ENCODE measurements around the gene CELSR1.

The CELSR1 gene

GRCh38 chr22:46453829-46454503 is 83.5 kb downstream of the CELSR1 start:
- no peak overlapping the region for H3K4me3 ChIP-seq (ENCODE audit: low read depth in 1 of 2, low read length in 1 of 2)
- no peak overlapping the region for H3K27ac ChIP-seq
- no peak for TF ChIP-seq CTCF (IDR thresholded peaks at IDR 0.05)
- H3K27me3 ChIP-seq, result no peaks in the 10 kb centered on the region
- H3K9me3 ChIP-seq, result no peaks in the 10 kb centered on the region
- H3K4me1 ChIP-seq (ENCODE audit: control insufficient read depth in 1 of 2, insufficient read depth in 1 of 2, low read depth in 1 of 2, low read length in 1 of 2), result no peaks in the 10 kb centered on the region
- H3K36me3 ChIP-seq, result no peaks in the 10 kb centered on the region

- Histone ChIP-seq H3K4me3 (ENCODE audit: low read depth in 1 of 2, low read length in 1 of 2) (no peak overlapping the region), H3K4me1 (ENCODE audit: control insufficient read depth in 1 of 2, insufficient read depth in 1 of 2, low read depth in 1 of 2, low read length in 1 of 2) (no peaks in the 10 kb centered on the region), H3K9me3 (no peaks in the 10 kb centered on the region), H3K27me3 (no peaks in the 10 kb centered on the region), H3K36me3 (no peaks in the 10 kb centered on the region), H3K27ac (no peak overlapping the region)
- TF ChIP-seq CTCF (IDR thresholded peaks at IDR 0.05), result no peak
Observed at GRCh38 chr22:46453006-46453828, 84.2 kb downstream of the CELSR1 start.

GRCh38 chr22:46452195-46453005 is 85.0 kb downstream of the CELSR1 start:
- no peak for TF ChIP-seq CTCF (IDR thresholded peaks at IDR 0.05)
- no peaks in the 10 kb centered on the region for H3K27me3 ChIP-seq
- H3K36me3 ChIP-seq, result no peaks in the 10 kb centered on the region
- no peak overlapping the region for H3K4me3 ChIP-seq (ENCODE audit: low read depth in 1 of 2, low read length in 1 of 2)
- H3K27ac ChIP-seq, result no peak overlapping the region
- H3K4me1 ChIP-seq (ENCODE audit: control insufficient read depth in 1 of 2, insufficient read depth in 1 of 2, low read depth in 1 of 2, low read length in 1 of 2), result no peaks in the 10 kb centered on the region
- no peaks in the 10 kb centered on the region for H3K9me3 ChIP-seq

- Histone ChIP-seq H3K36me3 (no peaks in the 10 kb centered on the region), H3K27me3 (no peaks in the 10 kb centered on the region), H3K4me3 (ENCODE audit: low read depth in 1 of 2, low read length in 1 of 2) (no peak overlapping the region), H3K4me1 (ENCODE audit: control insufficient read depth in 1 of 2, insufficient read depth in 1 of 2, low read depth in 1 of 2, low read length in 1 of 2) (no peaks in the 10 kb centered on the region), H3K9me3 (no peaks in the 10 kb centered on the region), H3K27ac (no peak overlapping the region)
- TF ChIP-seq CTCF (IDR thresholded peaks at IDR 0.05), result no peak
Observed at GRCh38 chr22:46451741-46452140, 85.7 kb downstream of the CELSR1 start.

- Histone ChIP-seq H3K36me3 (no peaks in the 10 kb centered on the region), H3K9me3 (no peaks in the 10 kb centered on the region), H3K27ac (no peak overlapping the region), H3K4me1 (ENCODE audit: control insufficient read depth in 1 of 2, insufficient read depth in 1 of 2, low read depth in 1 of 2, low read length in 1 of 2) (no peaks in the 10 kb centered on the region), H3K27me3 (no peaks in the 10 kb centered on the region), H3K4me3 (ENCODE audit: low read depth in 1 of 2, low read length in 1 of 2) (no peak overlapping the region)
- no peak for TF ChIP-seq CTCF (IDR thresholded peaks at IDR 0.05)
Observed at GRCh38 chr22:46450931-46451561, 86.4 kb downstream of the CELSR1 start.
